Mesenchymal stem cell (in vitro differentiated cells and primary cell): ENCODE results near the gene OR2AJ1. TPM values are rescaled to one million over a fixed set of nuclear protein-coding genes. Genes with fewer than 3 reads are reported as not detected.

ENCODE experiments used
- DNase-seq: peaks from one replicate; pipeline ENCODE4 v3.0.0-alpha.2; 2013
- H2AFZ ChIP-seq: one replicate; pipeline ENCODE4 v1.6.1; 2013; ENCODE audit warnings: low read depth, mild to moderate bottlenecking, control low read depth, inconsistent platforms, low read length, moderate library complexity
- H2AK5ac ChIP-seq: 2 replicates; pipeline ENCODE4 v1.6.1; 2013; ENCODE audit warnings: low read length, moderate library complexity, mild to moderate bottlenecking, inconsistent platforms; ENCODE audit not compliant: severe bottlenecking
- H2BK120ac ChIP-seq: one replicate; pipeline ENCODE4 v1.6.1; 2013; ENCODE audit warnings: low read depth, mild to moderate bottlenecking, inconsistent platforms, low read length, moderate library complexity
- H2BK12ac ChIP-seq, 2 experiments: one replicate each; pipeline ENCODE4 v1.6.1; 2013; ENCODE audit warnings: inconsistent platforms in 2 of 2, low read length in 2 of 2, mild to moderate bottlenecking in 2 of 2, moderate library complexity in 2 of 2, control low read depth in 1 of 2
- H2BK15ac ChIP-seq: one replicate; pipeline ENCODE4 v1.6.1; 2013; ENCODE audit warnings: mild to moderate bottlenecking, low read depth, inconsistent platforms; ENCODE audit not compliant: poor library complexity, severe bottlenecking
- H2BK5ac ChIP-seq: 2 replicates; pipeline ENCODE4 v1.6.1; 2013; ENCODE audit warnings: low read depth, mild to moderate bottlenecking, low read length, control low read depth, inconsistent platforms; ENCODE audit not compliant: poor library complexity, severe bottlenecking
- H3K14ac ChIP-seq, 2 experiments: one replicate each; pipeline ENCODE4 v1.6.1; 2013; ENCODE audit warnings: inconsistent platforms in 2 of 2, low read length in 2 of 2, control low read depth in 1 of 2, mild to moderate bottlenecking in 1 of 2, moderate library complexity in 1 of 2
- H3K18ac ChIP-seq, 2 experiments: one replicate each; pipeline ENCODE4 v1.6.1; 2013; ENCODE audit warnings: inconsistent platforms in 2 of 2, low read length in 2 of 2, control low read depth in 1 of 2, low read depth in 1 of 2, mild to moderate bottlenecking in 1 of 2
- H3K23ac ChIP-seq, 2 experiments: one replicate each; pipeline ENCODE4 v1.6.1; 2013; ENCODE audit warnings: inconsistent platforms in 2 of 2, low read length in 2 of 2, mild to moderate bottlenecking in 2 of 2, moderate library complexity in 2 of 2, control low read depth in 1 of 2
- H3K27ac ChIP-seq: 2 replicates; pipeline ENCODE4 v1.5.1; 2013; ENCODE audit warnings: mild to moderate bottlenecking, moderate library complexity, low read length, control low read depth, inconsistent platforms; ENCODE audit not compliant: poor library complexity, severe bottlenecking
- H3K27me3 ChIP-seq, 2 experiments: 2 replicates each; pipeline versions ENCODE4 v1.6.1 to v1.7.0; 2013; ENCODE audit warnings: low read length in 2 of 2, mild to moderate bottlenecking in 2 of 2, moderate library complexity in 2 of 2, control low read depth in 1 of 2, inconsistent platforms in 1 of 2; ENCODE audit not compliant: control insufficient read depth in 1 of 2, insufficient read depth in 1 of 2
- H3K36me3 ChIP-seq, 2 experiments: 2 replicates each; pipeline versions ENCODE4 v1.6.1 to v1.7.0; 2013; ENCODE audit warnings: low read length in 2 of 2, control low read depth in 1 of 2, inconsistent platforms in 1 of 2, low read depth in 1 of 2, mild to moderate bottlenecking in 1 of 2; ENCODE audit not compliant: insufficient read depth in 2 of 2, control insufficient read depth in 1 of 2
- H3K4ac ChIP-seq, 2 experiments: one replicate each; pipeline ENCODE4 v1.6.1; 2013; ENCODE audit warnings: inconsistent platforms in 2 of 2, low read length in 2 of 2, mild to moderate bottlenecking in 2 of 2, moderate library complexity in 2 of 2, control low read depth in 1 of 2, low read depth in 1 of 2
- H3K4me1 ChIP-seq: 2 replicates; pipeline ENCODE4 v1.6.1; 2013; ENCODE audit warnings: low read depth, low read length, control low read depth; ENCODE audit not compliant: control insufficient read depth, insufficient read depth
- H3K4me2 ChIP-seq: 2 replicates; pipeline ENCODE4 v1.6.1; 2013; ENCODE audit warnings: low read length, mild to moderate bottlenecking, inconsistent platforms; ENCODE audit not compliant: poor library complexity, severe bottlenecking
- H3K4me3 ChIP-seq, 2 experiments: 2 replicates each; pipeline versions ENCODE4 v1.5.1 to v1.7.0; 2013; ENCODE audit warnings: low read length in 2 of 2, mild to moderate bottlenecking in 2 of 2, control low read depth in 1 of 2, low read depth in 1 of 2; ENCODE audit not compliant: insufficient read depth in 1 of 2
- H3K79me1 ChIP-seq: replicated peaks from 2 replicates; pipeline ENCODE4 v1.6.1; 2013; ENCODE audit warnings: mild to moderate bottlenecking, control low read depth, low read length, inconsistent platforms; ENCODE audit not compliant: poor library complexity, severe bottlenecking
- H3K9ac ChIP-seq: 2 replicates; pipeline ENCODE4 v1.7.0; 2013; ENCODE audit warnings: mild to moderate bottlenecking, low read length, moderate library complexity
- H3K9me3 ChIP-seq: 2 replicates; pipeline ENCODE4 v1.7.0; 2013; ENCODE audit warnings: mild to moderate bottlenecking, low read length; ENCODE audit not compliant: control insufficient read depth
- H4K8ac ChIP-seq: one replicate; pipeline ENCODE4 v1.6.1; 2013; ENCODE audit warnings: inconsistent platforms, mild to moderate bottlenecking, low read length, moderate library complexity
- H4K91ac ChIP-seq: one replicate; pipeline ENCODE4 v1.6.1; 2013; ENCODE audit warnings: mild to moderate bottlenecking, low read length, inconsistent platforms
- WGBS: methylation state at CpG from one replicate; pipeline ENCODE4 v1.1.7; 2013; ENCODE audit warnings: mixed read lengths; 5-methylcytosine and 5-hydroxymethylcytosine counted together
- polyA plus RNA-seq, 2 experiments: library from polyadenylated mRNA; stranded (reverse); fragments of 200-250 nt; gene quantifications; one replicate each; pipeline ENCODE4 v1.2.3, GENCODE V29; 2013

OR2AJ1 gene, protein sequence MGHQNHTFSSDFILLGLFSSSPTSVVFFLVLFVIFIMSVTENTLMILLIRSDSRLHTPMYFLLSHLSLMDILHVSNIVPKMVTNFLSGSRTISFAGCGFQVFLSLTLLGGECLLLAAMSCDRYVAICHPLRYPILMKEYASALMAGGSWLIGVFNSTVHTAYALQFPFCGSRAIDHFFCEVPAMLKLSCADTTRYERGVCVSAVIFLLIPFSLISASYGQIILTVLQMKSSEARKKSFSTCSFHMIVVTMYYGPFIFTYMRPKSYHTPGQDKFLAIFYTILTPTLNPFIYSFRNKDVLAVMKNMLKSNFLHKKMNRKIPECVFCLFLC
- not detected for polyA plus RNA-seq (2013, experiment 1 of 2)
- polyA plus RNA-seq (2013, experiment 2 of 2) = not detected

DNA sequence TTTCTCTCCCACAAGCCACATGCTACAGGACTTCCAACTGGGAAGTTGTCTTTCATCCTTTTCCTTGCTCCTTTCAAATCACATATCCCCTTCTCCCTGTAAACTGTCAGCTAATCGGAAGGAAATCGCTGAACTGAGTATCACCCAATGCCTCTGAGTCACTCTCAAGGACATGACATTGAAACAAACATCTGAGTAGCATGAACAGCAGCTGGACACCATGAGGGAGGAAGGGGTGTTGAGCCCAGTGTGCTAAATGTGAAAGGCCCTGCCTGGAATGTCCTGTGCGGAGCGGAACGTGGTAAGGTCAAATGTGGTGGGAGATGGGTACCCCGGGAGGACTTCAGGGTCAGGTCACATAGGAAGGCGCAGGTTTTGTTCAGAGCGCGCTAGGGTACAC, at the start of gene OR2AJ1:
Gene OR2AJ1, plus strand, starts transcription at position 22 of the 400 bp plus-strand sequence. CDS start 8,880 bp downstream, outside the sequence.
- H3K23ac ChIP-seq = no peak within 1 kb of the TSS
- H3K4ac ChIP-seq = no peak within 1 kb of the TSS
- no peak within 1 kb of the TSS for H2BK15ac ChIP-seq
- no peak within 1 kb of the TSS for H2AK5ac ChIP-seq
- no peak within 1 kb of the TSS for H4K91ac ChIP-seq
- no peaks in the 10 kb centered on the region for H3K79me1 ChIP-seq
- H3K27ac ChIP-seq = no peak within 1 kb of the TSS
- H3K36me3 ChIP-seq = no peaks in the 10 kb centered on the region
- H2BK120ac ChIP-seq = no peak within 1 kb of the TSS
- no peak within 1 kb of the TSS for H3K4me3 ChIP-seq
- no peak within 1 kb of the TSS for H3K18ac ChIP-seq
- no peak within 1 kb of the TSS for H4K8ac ChIP-seq
- H2BK12ac ChIP-seq = no peak within 1 kb of the TSS
- peaks cover 11% of the 10 kb centered on the region for H3K9me3 ChIP-seq
- no peaks in the 10 kb centered on the region for H3K4me1 ChIP-seq
- H2AFZ ChIP-seq = no peak within 1 kb of the TSS
- H3K27me3 ChIP-seq = no peaks in the 10 kb centered on the region
- no peak within 1 kb of the TSS for H3K9ac ChIP-seq
- H3K4me2 ChIP-seq = no peak within 1 kb of the TSS
- no peak for DNase-seq
- WGBS = 76% methylated on average over 9 of the region's 9 CpGs
- H3K14ac ChIP-seq = no peak within 1 kb of the TSS
- no peak within 1 kb of the TSS for H2BK5ac ChIP-seq

- Histone ChIP-seq H3K18ac (no peak overlapping the region), H3K14ac (no peak overlapping the region), H4K8ac (no peak overlapping the region), H3K4me1 (no peaks in the 10 kb centered on the region), H2BK12ac (no peak overlapping the region), H3K9ac (no peak overlapping the region), H2AFZ (no peak overlapping the region), H3K79me1 (no peaks in the 10 kb centered on the region), H3K9me3 (peaks cover 3% of the 10 kb centered on the region), H3K4me3 (no peak overlapping the region), H2BK5ac (no peak overlapping the region), H3K27ac (no peak overlapping the region), H3K36me3 (no peaks in the 10 kb centered on the region), H2AK5ac (no peak overlapping the region), H3K4me2 (no peak overlapping the region), H2BK120ac (no peak overlapping the region), H4K91ac (no peak overlapping the region), H3K23ac (no peak overlapping the region), H3K4ac (no peak overlapping the region), H3K27me3 (no peaks in the 10 kb centered on the region), H2BK15ac (no peak overlapping the region)
- WGBS = 84% methylated on average over 8 of the region's 9 CpGs
- DNase-seq = no peak
These were observed 41.3 kb upstream of the OR2AJ1 start for GRCh38 chr1:247883346-247883745.

- Histone ChIP-seq H2BK12ac (no peak overlapping the region), H3K4me1 (no peaks in the 10 kb centered on the region), H3K18ac (no peak overlapping the region), H3K9me3 (peaks cover 3% of the 10 kb centered on the region), H4K91ac (no peak overlapping the region), H2AK5ac (no peak overlapping the region), H3K4me3 (no peak overlapping the region), H4K8ac (no peak overlapping the region), H3K36me3 (no peaks in the 10 kb centered on the region), H3K27me3 (no peaks in the 10 kb centered on the region), H3K23ac (no peak overlapping the region), H2AFZ (no peak overlapping the region), H3K4ac (no peak overlapping the region), H2BK120ac (no peak overlapping the region), H3K4me2 (no peak overlapping the region), H2BK15ac (no peak overlapping the region), H2BK5ac (no peak overlapping the region), H3K79me1 (no peaks in the 10 kb centered on the region), H3K27ac (no peak overlapping the region), H3K9ac (no peak overlapping the region), H3K14ac (no peak overlapping the region)
- no peak for DNase-seq
- 96% methylated on average over 7 of the region's 10 CpGs for WGBS
These were observed 39.8 kb upstream of the OR2AJ1 start for GRCh38 chr1:247884797-247885413.

DNA sequence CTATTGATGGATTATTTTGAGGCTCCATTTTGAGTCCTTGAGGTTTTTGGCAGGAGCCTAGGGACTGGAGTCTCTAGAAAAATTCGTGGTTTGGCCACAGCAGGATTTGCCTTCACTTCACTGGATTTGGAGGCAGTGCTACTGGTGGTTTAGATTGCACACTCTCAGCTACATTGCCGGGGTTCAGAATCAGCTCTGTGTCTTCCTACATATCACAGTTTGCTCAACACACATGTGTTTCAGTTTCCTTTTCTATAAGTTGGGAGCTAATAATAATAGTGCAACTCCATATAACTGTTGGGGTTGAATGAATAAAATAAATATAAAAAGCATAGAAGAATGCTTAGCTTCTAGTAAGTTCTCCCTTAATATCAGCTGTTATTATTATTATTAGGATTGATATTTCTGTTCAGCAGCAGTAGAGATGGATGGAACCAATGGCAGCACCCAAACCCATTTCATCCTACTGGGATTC, 29.5 kb upstream of the OR2AJ1 start, which contains the start of gene OR2W3:
Gene OR2W3, plus strand, starts transcription at position 425 of the 475 bp plus-strand sequence. Its CDS starts 0 bp downstream, at position 425.
- no peak within 1 kb of the TSS for H3K4ac ChIP-seq
- no peak for DNase-seq
- no peak within 1 kb of the TSS for H3K4me2 ChIP-seq
- no peak within 1 kb of the TSS for H3K14ac ChIP-seq
- H4K8ac ChIP-seq = no peak within 1 kb of the TSS
- no peak within 1 kb of the TSS for H3K4me3 ChIP-seq
- H3K79me1 ChIP-seq = no peaks in the 10 kb centered on the region
- no peak within 1 kb of the TSS for H3K9ac ChIP-seq
- H3K23ac ChIP-seq = no peak within 1 kb of the TSS
- H2BK15ac ChIP-seq = no peak within 1 kb of the TSS
- H2AFZ ChIP-seq = no peak within 1 kb of the TSS
- H2BK5ac ChIP-seq = no peak within 1 kb of the TSS
- no peak within 1 kb of the TSS for H2BK12ac ChIP-seq
- no peaks in the 10 kb centered on the region for H3K4me1 ChIP-seq
- H4K91ac ChIP-seq = no peak within 1 kb of the TSS
- H2AK5ac ChIP-seq = no peak within 1 kb of the TSS
- 50% methylated on average over 2 of the region's 2 CpGs for WGBS
- no peaks in the 10 kb centered on the region for H3K9me3 ChIP-seq
- no peak within 1 kb of the TSS for H2BK120ac ChIP-seq
- no peaks in the 10 kb centered on the region for H3K27me3 ChIP-seq
- H3K18ac ChIP-seq = no peak within 1 kb of the TSS
- no peaks in the 10 kb centered on the region for H3K36me3 ChIP-seq
- no peak within 1 kb of the TSS for H3K27ac ChIP-seq
